Measurements from ENCODE around the gene TACR1.

TACR1 gene

GRCh38 chr2:75133621-75134570 is 65.4 kb downstream of the TACR1 start:
- Histone ChIP-seq H3K27me3 (replicated peaks; ENCODE audit: control insufficient read depth, insufficient read depth, low read length, poor library complexity, severe bottlenecking) (no peaks in the 10 kb centered on the region), H3K27ac (ENCODE audit: insufficient read depth, low read length, poor library complexity, severe bottlenecking) (no peak overlapping the region), H3K36me3 (ENCODE audit: control insufficient read depth, insufficient read depth, low read length) (no peaks in the 10 kb centered on the region), H3K4me3 (ENCODE audit: insufficient read depth, low read depth, low read length, poor library complexity, severe bottlenecking) (no peak overlapping the region), H3K9me3 (ENCODE audit: control insufficient read depth, low read length) (no peaks in the 10 kb centered on the region), H3K4me1 (ENCODE audit: control insufficient read depth, insufficient read depth, low read length, poor library complexity, severe bottlenecking) (no peaks in the 10 kb centered on the region)
- no peak for DNase-seq

- DNase-seq: no peak
These were observed 69.1 kb downstream of the TACR1 start for GRCh38 chr2:75130171-75130570.

GRCh38 chr2:75123876-75124275 is 75.4 kb downstream of the TACR1 start:
- DNase-seq: no peak
- H3K4me1 ChIP-seq (ENCODE audit: control insufficient read depth, insufficient read depth, low read length, poor library complexity, severe bottlenecking): no peaks in the 10 kb centered on the region
- no peak overlapping the region for H3K27ac ChIP-seq (ENCODE audit: insufficient read depth, low read length, poor library complexity, severe bottlenecking)

More at GRCh38 chr2:75130171-75130570, 69.1 kb downstream of the TACR1 start:
- no peak overlapping the region for H3K27ac ChIP-seq (ENCODE audit: insufficient read depth, low read length, poor library complexity, severe bottlenecking)
- no peaks in the 10 kb centered on the region for H3K36me3 ChIP-seq (ENCODE audit: control insufficient read depth, insufficient read depth, low read length)
- no peaks in the 10 kb centered on the region for H3K4me1 ChIP-seq (ENCODE audit: control insufficient read depth, insufficient read depth, low read length, poor library complexity, severe bottlenecking)
- no peaks in the 10 kb centered on the region for H3K27me3 ChIP-seq (replicated peaks; ENCODE audit: control insufficient read depth, insufficient read depth, low read length, poor library complexity, severe bottlenecking)
- no peak overlapping the region for H3K4me3 ChIP-seq (ENCODE audit: insufficient read depth, low read depth, low read length, poor library complexity, severe bottlenecking)
- H3K9me3 ChIP-seq (ENCODE audit: control insufficient read depth, low read length): no peaks in the 10 kb centered on the region

GRCh38 chr2:75113231-75113869 is 86.0 kb downstream of the TACR1 start:
- no peak for DNase-seq
- H3K27ac ChIP-seq (ENCODE audit: insufficient read depth, low read length, poor library complexity, severe bottlenecking): no peak overlapping the region
- H3K36me3 ChIP-seq (ENCODE audit: control insufficient read depth, insufficient read depth, low read length): no peaks in the 10 kb centered on the region
- no peaks in the 10 kb centered on the region for H3K4me1 ChIP-seq (ENCODE audit: control insufficient read depth, insufficient read depth, low read length, poor library complexity, severe bottlenecking)
- no peaks in the 10 kb centered on the region for H3K9me3 ChIP-seq (ENCODE audit: control insufficient read depth, low read length)
- H3K27me3 ChIP-seq (replicated peaks; ENCODE audit: control insufficient read depth, insufficient read depth, low read length, poor library complexity, severe bottlenecking): no peaks in the 10 kb centered on the region
- no peak overlapping the region for H3K4me3 ChIP-seq (ENCODE audit: insufficient read depth, low read depth, low read length, poor library complexity, severe bottlenecking)

More at GRCh38 chr2:75123876-75124275, 75.4 kb downstream of the TACR1 start:
- no peaks in the 10 kb centered on the region for H3K9me3 ChIP-seq (ENCODE audit: control insufficient read depth, low read length)
- no peak overlapping the region for H3K4me3 ChIP-seq (ENCODE audit: insufficient read depth, low read depth, low read length, poor library complexity, severe bottlenecking)
- no peaks in the 10 kb centered on the region for H3K27me3 ChIP-seq (replicated peaks; ENCODE audit: control insufficient read depth, insufficient read depth, low read length, poor library complexity, severe bottlenecking)
- H3K36me3 ChIP-seq (ENCODE audit: control insufficient read depth, insufficient read depth, low read length): no peaks in the 10 kb centered on the region

GRCh38 chr2:75108937-75109482 is 90.3 kb downstream of the TACR1 start:
- H3K27me3 ChIP-seq (replicated peaks; ENCODE audit: control insufficient read depth, insufficient read depth, low read length, poor library complexity, severe bottlenecking): no peaks in the 10 kb centered on the region
- H3K4me1 ChIP-seq (ENCODE audit: control insufficient read depth, insufficient read depth, low read length, poor library complexity, severe bottlenecking): no peaks in the 10 kb centered on the region
- H3K27ac ChIP-seq (ENCODE audit: insufficient read depth, low read length, poor library complexity, severe bottlenecking): no peak overlapping the region
- DNase-seq: no peak
- no peak overlapping the region for H3K4me3 ChIP-seq (ENCODE audit: insufficient read depth, low read depth, low read length, poor library complexity, severe bottlenecking)
- no peaks in the 10 kb centered on the region for H3K9me3 ChIP-seq (ENCODE audit: control insufficient read depth, low read length)
- no peaks in the 10 kb centered on the region for H3K36me3 ChIP-seq (ENCODE audit: control insufficient read depth, insufficient read depth, low read length)

GRCh38 chr2:75102011-75102410 is 97.3 kb downstream of the TACR1 start:
- Histone ChIP-seq H3K27me3 (replicated peaks; ENCODE audit: control insufficient read depth, insufficient read depth, low read length, poor library complexity, severe bottlenecking) (no peaks in the 10 kb centered on the region), H3K4me3 (ENCODE audit: insufficient read depth, low read depth, low read length, poor library complexity, severe bottlenecking) (no peak overlapping the region), H3K4me1 (ENCODE audit: control insufficient read depth, insufficient read depth, low read length, poor library complexity, severe bottlenecking) (no peaks in the 10 kb centered on the region), H3K27ac (ENCODE audit: insufficient read depth, low read length, poor library complexity, severe bottlenecking) (no peak overlapping the region), H3K36me3 (ENCODE audit: control insufficient read depth, insufficient read depth, low read length) (no peaks in the 10 kb centered on the region), H3K9me3 (ENCODE audit: control insufficient read depth, low read length) (no peaks in the 10 kb centered on the region)
- DNase-seq: no peak

- no peak overlapping the region for H3K27ac ChIP-seq (ENCODE audit: insufficient read depth, low read length, poor library complexity, severe bottlenecking)
- H3K36me3 ChIP-seq (ENCODE audit: control insufficient read depth, insufficient read depth, low read length): no peaks in the 10 kb centered on the region
- H3K27me3 ChIP-seq (replicated peaks; ENCODE audit: control insufficient read depth, insufficient read depth, low read length, poor library complexity, severe bottlenecking): no peaks in the 10 kb centered on the region
- H3K9me3 ChIP-seq (ENCODE audit: control insufficient read depth, low read length): no peaks in the 10 kb centered on the region
- no peak overlapping the region for H3K4me3 ChIP-seq (ENCODE audit: insufficient read depth, low read depth, low read length, poor library complexity, severe bottlenecking)
- DNase-seq: no peak
- H3K4me1 ChIP-seq (ENCODE audit: control insufficient read depth, insufficient read depth, low read length, poor library complexity, severe bottlenecking): no peaks in the 10 kb centered on the region
These were observed 98.5 kb downstream of the TACR1 start for GRCh38 chr2:75100801-75101151.

GRCh38 chr2:75100011-75100800 is 99.1 kb downstream of the TACR1 start:
- no peaks in the 10 kb centered on the region for H3K4me1 ChIP-seq (ENCODE audit: control insufficient read depth, insufficient read depth, low read length, poor library complexity, severe bottlenecking)
- H3K27me3 ChIP-seq (replicated peaks; ENCODE audit: control insufficient read depth, insufficient read depth, low read length, poor library complexity, severe bottlenecking): no peaks in the 10 kb centered on the region
- no peak overlapping the region for H3K27ac ChIP-seq (ENCODE audit: insufficient read depth, low read length, poor library complexity, severe bottlenecking)
- no peak for DNase-seq
- H3K36me3 ChIP-seq (ENCODE audit: control insufficient read depth, insufficient read depth, low read length): no peaks in the 10 kb centered on the region
- no peaks in the 10 kb centered on the region for H3K9me3 ChIP-seq (ENCODE audit: control insufficient read depth, low read length)
- no peak overlapping the region for H3K4me3 ChIP-seq (ENCODE audit: insufficient read depth, low read depth, low read length, poor library complexity, severe bottlenecking)

GRCh38 chr2:75099521-75099922 is 99.8 kb downstream of the TACR1 start:
- Histone ChIP-seq H3K9me3 (ENCODE audit: control insufficient read depth, low read length) (no peaks in the 10 kb centered on the region), H3K4me1 (ENCODE audit: control insufficient read depth, insufficient read depth, low read length, poor library complexity, severe bottlenecking) (no peaks in the 10 kb centered on the region), H3K27me3 (replicated peaks; ENCODE audit: control insufficient read depth, insufficient read depth, low read length, poor library complexity, severe bottlenecking) (no peaks in the 10 kb centered on the region), H3K4me3 (ENCODE audit: insufficient read depth, low read depth, low read length, poor library complexity, severe bottlenecking) (no peak overlapping the region), H3K36me3 (ENCODE audit: control insufficient read depth, insufficient read depth, low read length) (no peaks in the 10 kb centered on the region), H3K27ac (ENCODE audit: insufficient read depth, low read length, poor library complexity, severe bottlenecking) (no peak overlapping the region)
- no peak for DNase-seq

All from effector memory CD4-positive, alpha-beta T cell (primary cell).